Endothelial cell of umbilical vein (primary cell): ENCODE measurements around the gene YDJC. TPM values are rescaled to one million over a fixed set of nuclear protein-coding genes. Genes with fewer than 3 reads are reported as not detected.
A peak's percentile ranks its signal among the peaks of the same experiment; 100 is the strongest.

ENCODE experiments used
- BruUV-seq: library from RNA; stranded (reverse); fragments of 400-500 nt; replicated peaks from 2 replicates; lab custom pipeline; 2021; lab: Mats Ljungman, UMichigan
- CTCF ChIA-PET: fragments of 300-600, 350-600 bp; sonication (Branson Sonifier 250); formaldehyde crosslinking; loops from one replicate; lab custom pipeline; 2021; ENCODE audit warnings: antibody characterized with exemption, inconsistent platforms; lab: Charles Lee
- POLR2A ChIA-PET: fragments of 300-600, 350-600 bp; sonication (Branson Sonifier 250); formaldehyde crosslinking; loops from one replicate; lab custom pipeline; 2021; ENCODE audit warnings: antibody characterized with exemption, inconsistent platforms; lab: Charles Lee
- DNase-seq: peaks from one replicate; pipeline ENCODE4 v3.0.0-alpha.2; 2011; ENCODE audit warnings: low read depth, low spot score
- FAIRE-seq: peaks from 2 replicates; lab custom pipeline; 2011; peaks lifted over from hg19 to GRCh38; lab: Jason Lieb, UNC
- H2AFZ ChIP-seq: 2 replicates; pipeline ENCODE4 v1.6.0; 2012; ENCODE audit warnings: low read depth, low read length, control low read depth, inconsistent platforms
- H3K27ac ChIP-seq: 2 replicates; pipeline ENCODE4 v1.5.1; 2011; ENCODE audit warnings: low read depth, mild to moderate bottlenecking, control low read depth, low read length, moderate library complexity; ENCODE audit not compliant: insufficient read depth
- H3K27me3 ChIP-seq, 2 experiments: 2 replicates each; pipeline versions ENCODE4 v1.6.0 to v1.6.1; 2011; ENCODE audit warnings: low read length in 2 of 2, mixed read lengths in 1 of 2; ENCODE audit not compliant: control insufficient read depth in 2 of 2, insufficient read depth in 2 of 2
- H3K36me3 ChIP-seq, 2 experiments: 2 replicates in 1 of 2; 3 replicates in 1 of 2; pipeline ENCODE4 v1.5.1; 2011; ENCODE audit warnings: low read length in 2 of 2, mild to moderate bottlenecking in 1 of 2, moderate library complexity in 1 of 2; ENCODE audit not compliant: control insufficient read depth in 2 of 2, insufficient read depth in 2 of 2; ENCODE audit errors: extremely low read depth in 1 of 2
- H3K4me1 ChIP-seq: 3 replicates; pipeline ENCODE4 v1.5.1; 2011; ENCODE audit warnings: mild to moderate bottlenecking, low read length; ENCODE audit not compliant: control insufficient read depth, insufficient read depth; ENCODE audit errors: extremely low read depth
- H3K4me2 ChIP-seq: 2 replicates; pipeline ENCODE4 v1.6.1; 2011; ENCODE audit warnings: low read length, control low read depth, mixed read lengths; ENCODE audit not compliant: insufficient read depth
- H3K4me3 ChIP-seq, 3 experiments: fragments of 200-600 bp in 1 of 3; sonication (generic), shearing (Covaris generic) in 1 of 3; replicated peaks in 1 of 3; 2 replicates each; pipeline ENCODE4 v1.5.1; 2011 to 2016; ENCODE audit warnings: control low read depth in 3 of 3, low read length in 3 of 3, mild to moderate bottlenecking in 2 of 3, inconsistent platforms in 1 of 3, low read depth in 1 of 3, moderate library complexity in 1 of 3; ENCODE audit not compliant: insufficient read depth in 1 of 3
- H3K79me2 ChIP-seq: 2 replicates; pipeline ENCODE4 v1.6.0; 2012; ENCODE audit warnings: low read length, inconsistent platforms; ENCODE audit not compliant: control insufficient read depth, insufficient read depth
- H3K9ac ChIP-seq: replicated peaks from 2 replicates; pipeline ENCODE3; 2011; ENCODE audit warnings: low read length, control low read depth; ENCODE audit not compliant: insufficient read depth; ENCODE audit errors: extremely low read depth
- H3K9me1 ChIP-seq: replicated peaks from 3 replicates; pipeline ENCODE4 v1.6.0; 2011; ENCODE audit warnings: mild to moderate bottlenecking, low read length; ENCODE audit not compliant: control insufficient read depth, insufficient read depth; ENCODE audit errors: extremely low read depth
- H3K9me3 ChIP-seq: replicated peaks from 2 replicates; pipeline ENCODE4 v1.5.1; 2012; ENCODE audit warnings: low read length, inconsistent platforms; ENCODE audit not compliant: control insufficient read depth, insufficient read depth
- H4K20me1 ChIP-seq: replicated peaks from 2 replicates; pipeline ENCODE3; 2011; ENCODE audit warnings: mild to moderate bottlenecking, low read length; ENCODE audit not compliant: control insufficient read depth, insufficient read depth; ENCODE audit errors: extremely low read depth
- CTCF ChIP-seq, 2 donors: IDR thresholded peaks; 1 replicate in 1 of 2; 2 replicates in 1 of 2; pipeline ENCODE4 v1.5.1; 2011; ENCODE audit warnings: low read length in 2 of 2, mild to moderate bottlenecking in 2 of 2, moderate library complexity in 2 of 2, control low read depth in 1 of 2, inconsistent platforms in 1 of 2, low read depth in 1 of 2; ENCODE audit not compliant: insufficient read depth in 1 of 2; ENCODE audit errors: extremely low read depth in 1 of 2
- EZH2 ChIP-seq: IDR thresholded peaks from 2 replicates; pipeline ENCODE4 v1.6.1; 2012; ENCODE audit warnings: borderline replicate concordance, low read depth, mild to moderate bottlenecking, moderate library complexity, low read length, inconsistent platforms; ENCODE audit not compliant: severe bottlenecking
- FOS ChIP-seq: IDR thresholded peaks from 2 replicates; pipeline ENCODE4 v1.6.1; 2011; ENCODE audit warnings: mild to moderate bottlenecking, low read length, moderate library complexity, borderline replicate concordance; ENCODE audit not compliant: insufficient read depth
- MYC ChIP-seq: IDR thresholded peaks from one replicate; pipeline ENCODE4 v1.6.1; 2011; ENCODE audit warnings: mild to moderate bottlenecking, low read depth, low read length
- POLR2AphosphoS5 ChIP-seq: IDR thresholded peaks from 2 replicates; pipeline ENCODE4 v1.6.1; 2012; ENCODE audit warnings: low read depth, mild to moderate bottlenecking, control low read depth, low read length, moderate library complexity; ENCODE audit not compliant: insufficient read depth
- dilution Hi-C: fragments of 300-500 bp; cut with MboI; formaldehyde crosslinking; loops from one replicate; pipeline ENCODE4 v1.15.0; 2019; ENCODE audit warnings: low sequenced_read_pairs; ENCODE audit not compliant: extremely low pct_ligation_motif_present
- intact Hi-C: fragments of 100-400 bp; cut with micrococcal nuclease; formaldehyde crosslinking; loops from one replicate; pipeline ENCODE4 v1.10.0; 2022
- polyA plus RNA-seq, 4 experiments: library from polyadenylated mRNA; depleted of rRNA in 3 of 4; stranded (reverse) in 3 of 4; unstranded in 1 of 4; fragments of >200 nt; gene quantifications; 2 replicates each; pipeline versions ENCODE4 v1.2.1 to v1.2.3, GENCODE V29; 2011 to 2012; ENCODE audit warnings: missing spikeins in 1 of 4
- total RNA-seq: library from RNA; stranded (reverse); gene quantifications from 2 replicates; pipeline ENCODE4 v1.2.3, GENCODE V29; 2021

The YDJC gene
- total and polyA plus RNA-seq, 2 donors (not counting 3 experiments of a cell fraction or from before 2014, with no cell fraction given), result 27.2 to 29.9 TPM

- H2AFZ ChIP-seq, result no peak overlapping the region
- H3K27ac ChIP-seq, result no peak overlapping the region
- no peaks in the 10 kb centered on the region for H3K9me3 ChIP-seq
- H3K9ac ChIP-seq, result no peak overlapping the region
- peaks cover 16 to 29% of the 10 kb centered on the region in 2 experiments for H3K36me3 ChIP-seq
- H3K9me1 ChIP-seq, result no peaks in the 10 kb centered on the region
- TSS peak; percentile 6 for BruUV-seq
- intact Hi-C loops (no loop called here), dilution Hi-C loops (no loop called here)
- no peak overlapping the region for H3K4me3 ChIP-seq
- no peak for FAIRE-seq
- H3K79me2 ChIP-seq, result peaks cover 98% of the 10 kb centered on the region
- no peaks in the 10 kb centered on the region for H3K4me1 ChIP-seq
- ChIA-PET CTCF (interaction anchor here (1.2 to 2.4 kb wide), 3 partner anchors 14 to 49 kb away, joined by 3 to 9 read pairs (median 5); no protein-coding TSS in a partner anchor), POLR2A (no interaction called here)
- H3K4me2 ChIP-seq, result no peak overlapping the region
- no peak for TF ChIP-seq MYC
- no peak for TF ChIP-seq POLR2AphosphoS5
- no peak for TF ChIP-seq FOS
- TF ChIP-seq CTCF (IDR thresholded peaks at IDR 0.05; ENCODE audit: extremely low read depth in 1 of 2, insufficient read depth in 1 of 2, low read depth in 1 of 2, low read length in 2 of 2), result peak; percentile 28 to 30
- no peak for TF ChIP-seq EZH2
- DNase-seq, result no peak
- H3K27me3 ChIP-seq, result no peaks in the 10 kb centered on the region
- peaks cover 8% of the 10 kb centered on the region for H4K20me1 ChIP-seq
Observed at GRCh38 chr22:21593406-21594232, 36.2 kb downstream of the YDJC start.
